Colonic mucosa (tissue), 4 donors: ENCODE results near the gene UPF3B. TPM values are rescaled to one million over a fixed set of nuclear protein-coding genes. Genes with fewer than 3 reads are reported as not detected.
"Not testable (repeated sequence)": the region's sequence is repeated elsewhere in the genome, so short reads cannot be mapped to it uniquely, and the experiment has no call there.

ENCODE experiments used
- DNase-seq: peaks from one replicate; pipeline ENCODE4 v3.0.0-alpha.2; 2020
- H3K27ac ChIP-seq: fragments of 200-600 bp; one replicate; pipeline ENCODE4 v1.8.0; 2021
- H3K27me3 ChIP-seq: fragments of 200-600 bp; one replicate; pipeline ENCODE4 v1.8.0; 2021
- H3K36me3 ChIP-seq: fragments of 200-600 bp; one replicate; pipeline ENCODE4 v1.8.0; 2021
- H3K4me1 ChIP-seq: fragments of 200-600 bp; one replicate; pipeline ENCODE4 v1.8.0; 2021; ENCODE audit warnings: mild to moderate bottlenecking
- H3K4me3 ChIP-seq: fragments of 200-600 bp; one replicate; pipeline ENCODE4 v1.8.0; 2021
- H3K9ac ChIP-seq, 2 donors: one replicate each; pipeline ENCODE4 v1.7.0; 2013; ENCODE audit warnings: control low read depth in 2 of 2, low read depth in 2 of 2, low read length in 2 of 2
- H3K9me3 ChIP-seq: fragments of 200-600 bp; one replicate; pipeline ENCODE4 v1.8.0; 2021
- CTCF ChIP-seq: fragments of 200-600 bp; IDR thresholded peaks from one replicate; pipeline ENCODE4 v1.8.0; 2022; ENCODE audit warnings: antibody characterized with exemption, mild to moderate bottlenecking
- intact Hi-C: fragments of 100-400 bp; cut with DNase I; formaldehyde crosslinking; loops from one replicate; pipeline ENCODE4 v1.14.1; 2022
- total RNA-seq, 2 donors: library from RNA; stranded (reverse); fragmentation: NEBNext Ultra II Directional in 1 of 2; extraction: Animal tissue kit (Norgen Biotek cat#: 25700) in 1 of 2; gene quantifications; one replicate each; pipeline ENCODE4 v1.2.1, GENCODE V29; 2021
- donor health status: healthy.
- donor health status: DM: no; HTN: no; CAD: no.
- donor health status: DM: no; HTN: no; CAD: no.

Gene UPF3B
- total RNA-seq, result 10 to 100 TPM; 10.2 to 10.5 TPM

GRCh38 chrX:119852382-119853353 is at the start of gene UPF3B:
UPF3B (minus strand) TSS chrX:119852963; CDS start chrX:119852928, 35 bp downstream.
- DNase-seq, result peak; percentile 95
- Histone ChIP-seq H3K9me3 (no peaks in the 10 kb centered on the region), H3K4me1 (no peaks in the 10 kb centered on the region), H3K4me3 (peak within 1 kb of the TSS; percentile 47), H3K27me3 (peaks cover 4% of the 10 kb centered on the region), H3K9ac (peak within 1 kb of the TSS; percentile 79 to 83), H3K27ac (peak within 1 kb of the TSS; percentile 88), H3K36me3 (no peaks in the 10 kb centered on the region)
- intact Hi-C loops, result no loop called here
- no peak for TF ChIP-seq CTCF

GRCh38 chrX:119900976-119901375 is 48.2 kb upstream of the UPF3B start:
- H3K36me3 ChIP-seq, result no peaks in the 10 kb centered on the region
- no peak overlapping the region for H3K9ac ChIP-seq
- H3K4me1 ChIP-seq, result no peaks in the 10 kb centered on the region
- TF ChIP-seq CTCF, result no peak
- H3K27ac ChIP-seq, result no peak overlapping the region
- no peaks in the 10 kb centered on the region for H3K27me3 ChIP-seq
- DNase-seq, result no peak
- H3K9me3 ChIP-seq, result no peaks in the 10 kb centered on the region
- no peak overlapping the region for H3K4me3 ChIP-seq
- intact Hi-C loops, result no loop called here

- Histone ChIP-seq H3K4me3 (no peak overlapping the region), H3K36me3 (no peaks in the 10 kb centered on the region), H3K27ac (no peak overlapping the region), H3K27me3 (no peaks in the 10 kb centered on the region), H3K9ac (no peak overlapping the region), H3K4me1 (no peaks in the 10 kb centered on the region), H3K9me3 (no peaks in the 10 kb centered on the region)
- intact Hi-C loops, result no loop called here
- peak; percentile 22 for DNase-seq
- no peak for TF ChIP-seq CTCF
Observed at GRCh38 chrX:119899125-119899524, 46.4 kb upstream of the UPF3B start.

GRCh38 chrX:119895843-119896326 is 43.1 kb upstream of the UPF3B start, which contains the start of gene AKAP14:
AKAP14 (plus strand) TSS chrX:119895893; CDS start chrX:119903224, 7,331 bp downstream.
- no peaks in the 10 kb centered on the region for H3K27me3 ChIP-seq
- no peak within 1 kb of the TSS for H3K27ac ChIP-seq
- H3K36me3 ChIP-seq, result no peaks in the 10 kb centered on the region
- no peak within 1 kb of the TSS for H3K4me3 ChIP-seq
- intact Hi-C loops, result no loop called here
- no peak for DNase-seq
- TF ChIP-seq CTCF, result no peak
- H3K9ac ChIP-seq, result no peak within 1 kb of the TSS
- H3K9me3 ChIP-seq, result no peaks in the 10 kb centered on the region
- H3K4me1 ChIP-seq, result no peaks in the 10 kb centered on the region

GRCh38 chrX:119891961-119892692 is 39.4 kb upstream of the UPF3B start:
- H3K9me3 ChIP-seq, H3K4me3 ChIP-seq, intact Hi-C loops, H3K4me1 ChIP-seq, H3K27me3 ChIP-seq, DNase-seq, H3K27ac ChIP-seq, H3K36me3 ChIP-seq, H3K9ac ChIP-seq: not testable (repeated sequence)

GRCh38 chrX:119890626-119891025 is 37.9 kb upstream of the UPF3B start:
- H3K4me1 ChIP-seq, H3K27me3 ChIP-seq, H3K9me3 ChIP-seq, H3K36me3 ChIP-seq, DNase-seq, H3K9ac ChIP-seq, H3K4me3 ChIP-seq, H3K27ac ChIP-seq, intact Hi-C loops: not testable (repeated sequence)
